AG04450 (cell line): ENCODE data around the gene XPO4. TPM values are rescaled to one million over a fixed set of nuclear protein-coding genes. Genes with fewer than 3 reads are reported as not detected.

ENCODE experiments used
- CTCF ChIA-PET: fragments of 300-600, 350-600 bp; formaldehyde crosslinking; extraction: SDS; loops from one replicate; lab custom pipeline; 2022; ENCODE audit warnings: antibody characterized with exemption, inconsistent platforms; lab: Charles Lee
- POLR2A ChIA-PET: fragments of 350-600 bp; formaldehyde crosslinking; extraction: SDS; loops from one replicate; lab custom pipeline; 2021; ENCODE audit warnings: antibody characterized with exemption, inconsistent platforms; lab: Yijun Ruan, JAX
- DNase-seq: peaks from one replicate; pipeline ENCODE4 v3.0.0-alpha.2; 2011; ENCODE audit warnings: low read depth, low spot score
- H3K27ac ChIP-seq: one replicate; pipeline ENCODE4 v1.5.1; 2012; ENCODE audit warnings: low read depth, low read length, control low read depth
- H3K27me3 ChIP-seq: one replicate; pipeline ENCODE4 v1.6.0; 2012; ENCODE audit warnings: low read length; ENCODE audit not compliant: control insufficient read depth, insufficient read depth
- H3K4me3 ChIP-seq: 2 replicates; pipeline ENCODE4 v1.5.1; 2011; ENCODE audit warnings: mild to moderate bottlenecking, low read depth, low read length, control low read depth
- H3K9me3 ChIP-seq: 2 replicates; pipeline ENCODE4 v1.5.1; 2012; ENCODE audit warnings: low read length; ENCODE audit not compliant: control insufficient read depth, insufficient read depth
- polyA plus RNA-seq: library from polyadenylated mRNA; depleted of rRNA; stranded (reverse); fragments of >200 nt; gene quantifications from 2 replicates; pipeline ENCODE4 v1.2.3, GENCODE V29; 2011
- TF ChIP-seq, protein P1 (sequence below): IDR thresholded peaks from 2 replicates; pipeline ENCODE4 v1.5.1; 2011; ENCODE audit warnings: low read depth, low read length, control low read depth, inconsistent platforms

Gene XPO4
- polyA plus RNA-seq, 1 experiment: 14.4 TPM

DNA sequence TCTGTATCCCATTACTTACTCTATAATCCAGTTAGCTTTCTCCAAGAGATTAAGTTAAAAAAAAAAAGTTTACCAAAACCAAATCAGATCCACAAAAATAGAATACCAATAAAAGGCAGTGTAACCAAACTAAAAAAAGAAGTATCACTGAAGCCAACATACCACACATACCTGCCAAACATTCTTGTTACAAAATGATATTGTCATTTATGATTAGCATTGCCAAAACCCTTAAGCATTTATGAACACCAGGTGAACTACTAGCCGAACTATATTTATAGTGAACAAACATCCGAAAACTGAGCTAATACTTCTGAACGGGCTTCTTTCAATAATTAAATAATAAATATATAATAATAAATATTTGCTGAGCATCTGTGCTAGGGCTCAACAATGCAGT is 69.7 kb downstream of the XPO4 start:
- TF ChIP-seq, protein P1, sequence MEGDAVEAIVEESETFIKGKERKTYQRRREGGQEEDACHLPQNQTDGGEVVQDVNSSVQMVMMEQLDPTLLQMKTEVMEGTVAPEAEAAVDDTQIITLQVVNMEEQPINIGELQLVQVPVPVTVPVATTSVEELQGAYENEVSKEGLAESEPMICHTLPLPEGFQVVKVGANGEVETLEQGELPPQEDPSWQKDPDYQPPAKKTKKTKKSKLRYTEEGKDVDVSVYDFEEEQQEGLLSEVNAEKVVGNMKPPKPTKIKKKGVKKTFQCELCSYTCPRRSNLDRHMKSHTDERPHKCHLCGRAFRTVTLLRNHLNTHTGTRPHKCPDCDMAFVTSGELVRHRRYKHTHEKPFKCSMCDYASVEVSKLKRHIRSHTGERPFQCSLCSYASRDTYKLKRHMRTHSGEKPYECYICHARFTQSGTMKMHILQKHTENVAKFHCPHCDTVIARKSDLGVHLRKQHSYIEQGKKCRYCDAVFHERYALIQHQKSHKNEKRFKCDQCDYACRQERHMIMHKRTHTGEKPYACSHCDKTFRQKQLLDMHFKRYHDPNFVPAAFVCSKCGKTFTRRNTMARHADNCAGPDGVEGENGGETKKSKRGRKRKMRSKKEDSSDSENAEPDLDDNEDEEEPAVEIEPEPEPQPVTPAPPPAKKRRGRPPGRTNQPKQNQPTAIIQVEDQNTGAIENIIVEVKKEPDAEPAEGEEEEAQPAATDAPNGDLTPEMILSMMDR: no peak
- DNase-seq: no peak
- no peak overlapping the region for H3K27ac ChIP-seq
- POLR2A ChIA-PET: no interaction called here
- H3K9me3 ChIP-seq: no peaks in the 10 kb centered on the region
- H3K27me3 ChIP-seq: no peaks in the 10 kb centered on the region
- CTCF ChIA-PET: interaction anchor here (0.7 to 1.8 kb wide), 4 partner anchors 9 to 121 kb away, joined by 3 to 5 read pairs (median 4); no protein-coding TSS in a partner anchor
- H3K4me3 ChIP-seq: no peak overlapping the region

DNA sequence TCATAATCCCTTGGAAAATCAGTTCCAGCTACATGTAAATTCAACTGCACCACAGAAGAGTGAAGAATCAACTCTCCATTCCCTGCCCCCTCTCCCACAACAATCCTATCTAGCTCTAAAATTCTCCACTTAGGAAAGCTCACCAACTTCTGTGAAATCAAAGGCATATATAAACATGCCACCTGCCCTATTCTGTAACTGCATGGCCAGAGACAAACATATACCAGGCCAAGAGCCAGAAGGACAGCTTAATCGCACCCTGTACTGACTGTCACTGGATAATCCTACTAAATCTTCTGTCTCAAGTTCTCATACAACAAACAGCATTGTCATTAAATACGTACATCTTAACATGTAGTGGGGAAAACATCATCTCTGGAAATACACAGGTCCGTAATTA is 70.6 kb downstream of the XPO4 start:
- TF ChIP-seq, protein P1: no peak
- no peaks in the 10 kb centered on the region for H3K27me3 ChIP-seq
- no peak for DNase-seq
- CTCF ChIA-PET: interaction anchor here (0.7 to 1.8 kb wide), 6 partner anchors 16 to 282 kb away, joined by 4 to 6 read pairs (median 5); partner anchors contain the start of gene IL17D
- POLR2A ChIA-PET: no interaction called here
- no peak overlapping the region for H3K4me3 ChIP-seq
- H3K27ac ChIP-seq: no peak overlapping the region
- no peaks in the 10 kb centered on the region for H3K9me3 ChIP-seq

DNA sequence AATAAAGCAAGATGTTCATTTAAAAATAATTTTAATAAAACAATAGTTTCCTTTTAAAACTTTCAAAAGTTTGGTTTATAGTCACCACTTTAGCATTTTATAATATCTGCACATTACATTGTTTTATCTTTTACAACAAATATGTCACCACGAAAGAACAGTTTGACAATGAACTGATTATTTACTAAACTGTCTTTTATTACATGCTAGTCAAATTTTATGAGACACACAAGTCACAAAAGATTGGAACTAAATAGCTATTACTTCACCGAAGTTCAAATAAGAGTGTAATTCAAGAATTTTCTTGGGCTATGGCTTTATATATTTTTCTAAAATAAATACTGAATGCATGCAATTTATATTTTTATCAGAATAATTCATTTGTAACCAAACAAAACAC is 71.3 kb downstream of the XPO4 start:
- ChIA-PET POLR2A (no interaction called here), CTCF (interaction anchor here (0.5 to 1.8 kb wide), 5 partner anchors 73 to 128 kb away, joined by 3 to 5 read pairs (median 4); partner anchors contain the start of gene IL17D)
- Histone ChIP-seq H3K27ac (no peak overlapping the region), H3K9me3 (no peaks in the 10 kb centered on the region), H3K27me3 (no peaks in the 10 kb centered on the region), H3K4me3 (no peak overlapping the region)
- TF ChIP-seq, protein P1: no peak
- no peak for DNase-seq

DNA sequence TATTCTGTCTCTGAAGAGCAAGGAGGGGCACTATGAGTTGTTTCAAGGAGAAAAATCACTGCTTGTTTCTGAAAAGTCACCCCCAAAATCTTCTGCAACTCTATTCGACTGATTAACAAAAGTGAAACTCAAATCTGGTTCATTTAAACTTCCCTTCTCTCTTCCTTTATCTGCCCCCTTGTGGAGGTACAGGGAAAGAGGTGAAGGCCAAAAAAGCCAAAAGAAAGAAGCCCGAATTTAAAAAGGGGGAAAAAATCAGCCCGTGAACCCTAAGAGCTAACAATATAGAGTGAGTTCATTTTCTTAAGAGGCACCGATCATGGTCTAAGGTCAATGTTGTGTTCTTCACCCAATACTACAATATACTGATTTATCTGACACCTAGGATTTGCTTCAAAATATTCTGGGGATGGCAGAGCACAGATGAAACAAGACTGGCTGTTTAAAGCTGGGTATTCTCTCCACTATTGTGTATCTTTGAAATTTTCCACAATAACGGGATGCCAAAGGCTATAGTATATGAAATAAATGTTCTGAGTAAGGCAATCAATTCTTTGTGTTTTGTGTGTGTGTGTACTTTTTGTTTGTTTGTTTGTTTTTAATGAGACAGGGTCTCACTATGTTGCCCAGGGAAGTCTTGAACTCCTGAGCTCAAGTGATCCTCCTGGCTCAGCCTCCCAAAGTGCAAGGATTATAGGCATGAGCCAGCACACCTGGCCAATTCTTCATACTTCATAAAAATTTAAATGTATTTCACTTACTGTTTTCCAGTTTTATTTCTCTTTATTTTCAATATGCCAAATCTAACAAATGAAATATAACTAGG is 73.8 kb downstream of the XPO4 start:
- H3K27me3 ChIP-seq: no peaks in the 10 kb centered on the region
- CTCF ChIA-PET: interaction anchor here (0.5 to 6.6 kb wide), 56 partner anchors 9 to 652 kb away, joined by 3 to 94 read pairs (median 5); partner anchors contain the start of genes CRYL1 and IL17D
- POLR2A ChIA-PET: interaction anchor here (1.1 kb wide), 1 partner anchor 117 kb away, joined by 3 read pairs; no protein-coding TSS in a partner anchor
- no peaks in the 10 kb centered on the region for H3K9me3 ChIP-seq
- DNase-seq: no peak
- TF ChIP-seq, protein P1: peak; percentile 89
- no peak overlapping the region for H3K27ac ChIP-seq
- peak overlapping the region; percentile 35 for H3K4me3 ChIP-seq
